Left kidney (tissue), 2 donors: ENCODE measurements around the gene ADGRV1. TPM values are rescaled to one million over a fixed set of nuclear protein-coding genes. Genes with fewer than 3 reads are reported as not detected.
A peak's percentile ranks its signal among the peaks of the same experiment; 100 is the strongest.

Experiments
- DNase-seq: peaks from one replicate; pipeline ENCODE4 v3.0.0-alpha.2; 2013
- polyA plus RNA-seq: library from polyadenylated mRNA; unstranded; fragments of 120-200 nt; gene quantifications from one replicate; pipeline ENCODE4 v1.2.1, GENCODE V29; 2013; ENCODE audit not compliant: insufficient read length

The ADGRV1 gene
- polyA plus RNA-seq, 1 donor = 12.5 TPM

- no peak for DNase-seq
These were observed 610.3 kb downstream of the ADGRV1 start for GRCh38 chr5:91168859-91169258.

GRCh38 chr5:91170266-91170665 lies 611.7 kb downstream of the ADGRV1 start:
- DNase-seq = no peak

DNA sequence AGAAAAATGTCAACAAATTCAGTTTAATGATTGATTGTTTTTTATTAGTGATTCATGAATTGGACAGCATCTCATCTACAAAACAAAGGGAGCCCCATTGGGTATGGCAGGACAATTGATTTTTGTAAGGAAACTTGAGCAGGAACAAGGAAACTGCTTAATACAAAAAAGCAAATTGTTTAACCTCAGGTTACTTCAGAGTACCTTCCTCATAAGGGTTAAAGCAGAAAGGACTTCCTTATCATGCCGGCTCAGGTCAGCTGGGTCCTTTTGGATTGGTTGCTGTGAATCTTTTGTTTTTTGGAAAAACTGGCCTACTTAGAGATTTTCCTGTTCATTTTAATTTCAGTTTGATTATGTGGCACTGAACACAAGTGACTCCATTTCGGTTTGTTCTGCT lies 612.7 kb downstream of the ADGRV1 start:
- DNase-seq = no peak

DNA sequence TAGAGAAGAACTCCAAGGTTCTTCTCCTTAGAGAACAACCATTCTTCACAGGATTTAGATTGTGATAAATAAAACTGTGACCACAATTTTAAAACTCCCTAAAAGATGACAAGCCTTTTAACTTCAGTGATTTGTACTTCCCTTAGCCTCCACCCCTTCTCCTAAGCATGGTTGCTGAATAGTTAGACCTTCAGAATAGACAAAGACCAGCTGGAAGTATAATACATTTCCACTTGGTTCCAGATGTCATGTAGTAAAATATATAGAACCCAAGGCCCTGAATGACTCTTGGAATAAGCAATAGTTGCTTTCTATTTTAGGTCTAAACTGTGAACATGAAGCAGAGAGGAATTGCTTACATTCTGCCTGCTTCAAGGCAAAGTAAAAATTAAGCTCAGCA lies 615.8 kb downstream of the ADGRV1 start:
- peak; percentile 54 for DNase-seq

GRCh38 chr5:91175708-91176107 lies 617.1 kb downstream of the ADGRV1 start:
- DNase-seq = no peak

DNA sequence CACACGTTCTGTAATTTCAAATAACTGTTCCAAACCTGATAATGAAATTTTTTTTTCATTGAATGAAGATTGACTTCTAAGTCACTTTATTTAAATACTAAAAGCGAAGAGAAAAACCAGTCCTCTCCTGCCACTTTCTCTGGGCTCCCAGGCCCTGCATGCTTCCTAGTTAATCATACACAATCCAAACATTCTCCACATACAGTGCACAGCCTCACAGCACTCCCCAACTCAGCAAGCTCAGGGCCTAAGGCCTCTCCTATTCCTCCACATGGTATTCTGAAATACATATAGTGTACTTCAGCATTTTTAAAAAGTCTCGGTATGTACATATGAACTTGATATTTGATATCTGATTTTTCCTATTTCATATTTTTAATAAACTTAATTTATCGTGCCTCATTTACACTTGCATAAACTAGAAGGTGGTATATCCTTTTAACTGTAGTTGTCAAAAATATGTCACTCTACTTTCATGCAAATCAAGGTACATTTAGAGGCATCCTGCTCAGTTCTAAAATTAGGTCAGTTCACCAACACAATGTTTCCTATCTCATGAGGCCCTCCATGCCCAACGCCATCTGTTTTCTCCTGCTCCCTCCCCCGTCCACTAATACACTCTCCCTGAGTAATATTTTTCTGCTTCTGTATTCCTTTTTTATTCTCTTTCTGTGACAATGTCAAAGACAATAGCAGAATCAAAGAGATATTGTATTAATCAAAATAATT lies 617.9 kb downstream of the ADGRV1 start:
- DNase-seq = peak; percentile 42

DNA sequence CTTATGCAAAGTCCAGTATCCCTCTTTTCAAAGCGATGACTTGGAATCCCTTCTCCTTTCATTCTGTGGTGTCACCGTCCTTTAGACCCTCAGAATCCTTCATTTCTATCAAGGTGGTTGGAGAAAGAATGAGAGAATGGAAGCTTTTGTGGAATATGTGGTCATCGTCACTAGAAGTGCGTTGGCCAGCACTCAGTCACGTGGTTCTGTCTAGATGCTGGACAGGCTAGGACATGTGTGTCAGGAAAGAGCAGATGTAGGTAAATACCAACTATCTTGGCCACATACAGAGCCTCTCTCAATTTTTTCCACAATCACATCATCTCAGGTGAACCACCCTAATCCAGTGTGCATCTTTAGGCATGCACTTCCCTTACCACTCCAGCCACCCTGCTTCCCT lies 618.5 kb downstream of the ADGRV1 start:
- no peak for DNase-seq

DNA sequence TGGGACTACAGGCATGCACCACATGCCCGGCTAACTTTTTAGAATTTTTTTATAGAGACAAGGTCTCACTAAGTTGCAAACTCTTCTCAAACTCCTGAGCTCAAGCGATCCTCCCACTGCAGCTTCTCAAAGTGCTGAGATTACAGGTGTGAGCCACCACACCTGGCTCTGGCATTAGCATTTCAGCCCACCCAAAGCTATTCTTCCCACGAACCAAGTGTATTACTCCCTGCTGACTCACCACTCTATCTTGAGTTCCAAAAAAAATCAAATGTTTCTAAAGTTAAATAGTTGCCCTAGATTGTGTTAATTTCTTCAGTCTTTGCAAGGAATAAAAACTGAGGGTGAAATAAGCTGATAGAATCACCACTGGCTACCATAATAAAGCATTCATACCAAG lies 619.0 kb downstream of the ADGRV1 start:
- DNase-seq = no peak

DNA sequence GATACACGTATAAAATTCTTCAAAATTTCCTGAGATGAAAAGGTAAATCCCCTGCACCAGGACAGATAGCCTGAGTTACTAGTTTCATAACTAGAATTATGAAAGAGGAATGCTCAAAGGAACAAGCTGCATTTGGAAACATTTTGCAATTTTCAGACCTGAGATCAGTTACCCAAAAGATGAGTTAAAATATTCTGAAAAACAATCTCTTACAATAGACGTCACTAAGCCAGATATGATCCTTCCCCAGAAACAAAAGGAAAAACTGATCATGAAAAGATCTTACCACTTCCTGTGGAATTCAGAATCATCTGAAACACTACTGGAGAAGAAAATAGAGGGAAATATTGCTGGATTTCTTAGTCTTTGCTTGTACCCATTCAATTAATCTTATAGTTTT lies 619.9 kb downstream of the ADGRV1 start:
- DNase-seq = no peak

- no peak for DNase-seq
These were observed 620.4 kb downstream of the ADGRV1 start for GRCh38 chr5:91179018-91179417.

GRCh38 chr5:91180506-91180905 lies 621.9 kb downstream of the ADGRV1 start:
- no peak for DNase-seq

DNA sequence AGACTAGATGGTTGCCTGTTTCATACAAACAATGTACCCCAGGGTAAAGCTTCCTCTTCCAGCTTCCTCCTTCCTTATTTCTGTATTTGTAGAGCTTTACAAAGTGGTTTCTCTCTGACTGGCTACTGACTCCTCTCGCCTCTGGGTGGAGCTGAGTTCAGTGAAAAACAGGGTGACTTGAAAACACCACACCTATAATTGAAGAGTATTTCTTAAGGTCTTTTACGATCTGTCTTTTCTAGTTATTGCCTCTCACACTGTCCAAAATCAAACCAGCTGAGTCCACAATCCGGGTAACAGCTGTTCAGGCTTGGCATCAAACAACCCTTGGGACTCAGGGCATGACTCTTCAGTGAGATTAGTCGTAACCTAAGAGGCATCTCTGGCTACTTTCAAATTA lies 624.2 kb downstream of the ADGRV1 start:
- no peak for DNase-seq

DNA sequence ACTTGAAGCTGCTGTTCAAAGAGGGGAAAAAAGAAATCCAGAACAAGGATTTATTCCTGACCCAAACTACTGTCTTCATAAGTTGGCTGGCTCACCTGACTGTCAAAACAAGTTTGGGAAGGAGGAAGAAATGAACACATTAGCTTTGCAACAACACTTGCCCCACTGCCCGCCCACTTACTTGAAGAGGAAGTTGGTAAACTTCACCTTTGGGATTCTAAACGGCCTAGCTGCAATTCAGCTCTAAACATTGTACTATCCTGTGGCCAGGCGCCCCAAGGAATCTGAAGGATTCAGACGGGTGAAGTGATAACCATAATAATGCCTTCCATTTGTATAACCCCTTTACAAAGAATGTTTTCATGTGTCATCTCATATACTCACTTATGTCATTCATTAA lies 625.1 kb downstream of the ADGRV1 start:
- DNase-seq = no peak

DNA sequence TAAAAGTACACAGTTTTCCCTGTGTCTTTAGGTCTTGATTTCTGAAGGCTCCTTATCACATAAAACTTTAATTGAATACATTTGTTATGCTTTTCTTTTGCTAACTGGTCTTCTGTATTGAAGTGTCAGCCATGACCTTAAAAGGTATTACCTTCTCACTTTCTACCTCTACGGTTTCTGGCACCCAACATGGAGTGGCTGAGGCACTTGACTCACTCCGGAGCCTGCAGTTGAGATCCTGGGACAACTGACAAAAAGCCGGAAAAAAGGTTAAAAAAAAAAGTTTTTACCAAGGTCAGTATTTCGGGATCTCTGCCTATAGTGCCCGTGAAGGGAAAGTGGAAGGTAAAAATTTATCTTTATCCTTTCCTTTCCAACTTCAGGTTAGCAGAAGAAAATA lies 627.5 kb downstream of the ADGRV1 start:
- DNase-seq = no peak

GRCh38 chr5:91187032-91187431 lies 628.4 kb downstream of the ADGRV1 start:
- no peak for DNase-seq

GRCh38 chr5:91188755-91189154 lies 630.2 kb downstream of the ADGRV1 start:
- no peak for DNase-seq

DNA sequence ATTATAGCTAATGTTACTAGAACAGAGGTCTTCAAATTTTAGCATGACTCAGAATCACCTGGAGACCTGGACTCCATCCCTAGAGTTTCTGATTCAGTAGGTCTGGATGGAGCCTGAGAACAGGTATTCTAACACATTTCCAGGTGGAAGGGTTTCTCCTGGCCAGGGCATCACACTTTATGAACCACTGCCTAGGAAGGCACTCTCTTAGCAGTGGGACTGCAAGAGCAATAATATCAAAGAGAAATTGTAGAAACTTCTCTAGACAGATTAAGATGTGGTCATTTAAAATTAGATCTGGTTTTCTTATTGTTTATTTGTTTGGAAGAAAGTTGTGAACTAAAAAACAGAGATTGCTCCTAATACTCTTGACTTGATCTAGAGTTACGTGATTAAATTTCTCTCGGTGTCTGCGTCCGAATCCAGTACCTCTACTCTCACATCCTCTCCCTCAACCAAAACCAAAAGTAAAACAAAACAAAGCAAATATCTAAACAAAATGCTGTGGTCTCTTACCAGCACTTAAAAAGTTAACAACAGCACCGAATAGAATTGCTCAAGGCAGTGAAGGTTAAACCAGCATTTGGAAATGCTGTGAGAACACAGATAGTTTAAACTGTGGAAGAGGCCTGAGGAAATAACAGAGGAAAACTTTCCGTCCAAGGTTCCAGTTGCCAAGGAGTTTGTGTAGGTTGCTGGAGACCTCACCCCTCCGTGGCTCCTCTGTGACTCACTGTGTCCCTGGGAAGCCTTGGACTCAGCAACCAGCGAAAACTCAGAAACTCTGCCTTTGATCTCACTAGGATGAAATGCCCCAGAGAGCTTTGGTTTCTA lies 631.1 kb downstream of the ADGRV1 start:
- DNase-seq = no peak

DNA sequence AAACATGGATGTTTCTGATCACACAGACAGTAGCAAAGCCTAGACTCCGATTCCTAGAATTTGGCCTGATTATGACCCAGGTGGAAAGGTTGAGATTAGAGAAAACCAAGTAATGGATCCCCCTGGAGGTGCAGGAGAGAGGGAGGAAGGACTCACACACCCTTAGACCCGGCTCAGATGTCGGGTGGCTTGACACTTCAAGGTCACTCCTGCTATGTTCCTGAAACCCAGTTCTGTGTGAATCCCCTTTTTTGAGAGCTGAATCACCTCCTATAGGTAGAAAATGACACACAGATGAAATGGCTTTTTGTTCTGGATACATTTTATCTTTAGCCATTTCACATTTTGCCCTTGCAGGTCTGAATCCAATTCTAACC lies 631.7 kb downstream of the ADGRV1 start:
- no peak for DNase-seq

DNA sequence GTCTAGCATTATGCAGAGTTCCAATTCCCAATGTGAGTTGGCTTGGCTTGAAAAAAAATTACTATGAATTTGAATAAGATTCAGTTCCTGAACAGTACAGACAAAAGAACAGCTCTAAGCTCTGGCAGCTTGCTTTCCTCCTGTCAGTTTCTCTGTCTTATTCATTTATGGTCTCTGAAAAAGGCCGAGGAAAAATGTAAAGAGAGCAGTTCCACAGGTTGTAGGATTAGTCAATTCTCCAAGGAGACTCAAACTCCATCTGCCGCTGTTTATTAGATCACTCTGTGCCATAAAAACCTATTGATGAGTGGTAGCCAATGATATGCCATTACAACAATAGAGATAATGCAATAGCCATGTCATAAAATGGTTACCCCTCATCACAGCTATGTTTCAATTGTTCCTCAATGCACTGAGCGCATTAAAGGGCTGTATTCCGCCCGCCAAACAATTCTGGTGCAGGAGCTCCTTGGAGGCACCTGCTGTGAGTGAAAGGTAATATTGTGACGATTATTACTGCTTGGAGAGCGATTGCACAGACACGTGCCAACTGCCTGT lies 636.3 kb downstream of the ADGRV1 start:
- no peak for DNase-seq

- DNase-seq = no peak
These were observed 642.1 kb downstream of the ADGRV1 start for GRCh38 chr5:91200692-91201091.

- no peak for DNase-seq
These were observed 647.5 kb downstream of the ADGRV1 start for GRCh38 chr5:91206103-91206502.

DNA sequence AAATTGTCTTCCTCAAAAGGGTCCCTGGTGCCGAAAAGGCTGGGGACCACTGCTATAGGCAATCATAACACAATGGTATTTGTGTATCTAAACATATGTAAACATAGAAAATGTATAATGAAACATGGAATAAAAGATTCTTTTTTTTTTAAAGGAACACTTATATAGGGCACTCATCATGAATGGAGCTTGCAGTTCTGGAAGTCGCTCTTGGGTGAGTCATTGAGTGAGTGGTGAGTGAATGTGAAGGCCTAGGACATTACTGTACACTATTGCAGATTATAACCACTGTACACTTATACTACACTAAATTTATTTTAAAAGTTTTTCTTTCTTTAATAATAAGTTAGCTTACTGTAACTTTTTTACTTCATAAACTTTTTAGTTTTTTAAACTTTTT lies 648.1 kb downstream of the ADGRV1 start:
- DNase-seq = no peak

DNA sequence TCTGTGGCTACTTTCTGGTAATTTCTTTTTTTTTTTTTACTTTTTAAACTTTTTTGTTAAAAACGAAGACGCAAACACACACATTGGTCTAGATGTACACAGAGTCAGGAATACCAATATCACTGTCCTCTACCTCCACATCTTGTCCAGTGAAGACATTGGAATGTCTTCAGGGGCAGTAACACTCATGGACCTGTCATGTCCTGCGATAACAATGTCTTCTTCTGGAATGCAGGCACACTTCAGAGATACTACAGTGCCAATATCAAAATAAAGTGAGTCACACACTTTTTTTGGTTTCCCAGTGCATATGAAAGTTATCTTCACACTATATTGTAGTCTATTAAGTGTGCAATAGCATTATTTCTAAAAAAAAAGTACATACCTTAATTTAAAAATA lies 648.7 kb downstream of the ADGRV1 start:
- no peak for DNase-seq
